ENCODE measurements around the gene PRX.
A peak's percentile ranks its signal among the peaks of the same experiment; 100 is the strongest.

DNA sequence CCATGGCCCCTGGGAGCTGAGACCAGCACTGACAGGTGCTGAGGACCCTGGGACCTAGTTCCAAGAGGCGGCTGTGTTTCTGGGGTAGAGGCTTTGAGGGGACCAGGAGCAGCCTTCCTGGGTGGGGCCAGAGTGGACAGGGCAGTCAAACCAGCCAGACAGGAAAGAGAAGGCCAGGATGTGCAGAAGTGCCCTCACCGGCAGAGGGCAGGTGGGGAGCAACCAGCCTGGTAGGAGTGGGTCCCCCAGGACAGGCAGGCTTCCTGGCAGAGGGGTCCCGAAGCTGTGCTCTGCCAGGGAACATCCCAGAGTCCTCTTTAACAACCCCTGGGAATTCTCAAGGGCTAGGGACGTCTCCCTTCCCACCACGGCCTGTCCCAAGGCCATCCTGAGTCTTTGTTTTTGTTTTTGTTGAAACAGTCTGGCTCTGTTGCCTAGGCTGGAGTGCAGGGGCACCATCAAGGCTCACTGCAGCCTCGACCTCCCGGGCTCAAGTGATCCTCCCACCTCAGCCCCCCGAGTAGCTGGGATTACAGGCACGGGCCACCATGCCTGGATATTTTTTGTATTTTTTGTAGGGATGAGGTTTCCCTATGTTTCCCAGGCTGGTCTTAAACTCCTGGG is 20.2 kb downstream of the PRX start:
- TF ChIP-seq POLR2A (IDR thresholded peaks at IDR 0.05) (no peak), EP300 (IDR thresholded peaks at IDR 0.05) (no peak)
- TF ChIP-seq, protein P1, sequence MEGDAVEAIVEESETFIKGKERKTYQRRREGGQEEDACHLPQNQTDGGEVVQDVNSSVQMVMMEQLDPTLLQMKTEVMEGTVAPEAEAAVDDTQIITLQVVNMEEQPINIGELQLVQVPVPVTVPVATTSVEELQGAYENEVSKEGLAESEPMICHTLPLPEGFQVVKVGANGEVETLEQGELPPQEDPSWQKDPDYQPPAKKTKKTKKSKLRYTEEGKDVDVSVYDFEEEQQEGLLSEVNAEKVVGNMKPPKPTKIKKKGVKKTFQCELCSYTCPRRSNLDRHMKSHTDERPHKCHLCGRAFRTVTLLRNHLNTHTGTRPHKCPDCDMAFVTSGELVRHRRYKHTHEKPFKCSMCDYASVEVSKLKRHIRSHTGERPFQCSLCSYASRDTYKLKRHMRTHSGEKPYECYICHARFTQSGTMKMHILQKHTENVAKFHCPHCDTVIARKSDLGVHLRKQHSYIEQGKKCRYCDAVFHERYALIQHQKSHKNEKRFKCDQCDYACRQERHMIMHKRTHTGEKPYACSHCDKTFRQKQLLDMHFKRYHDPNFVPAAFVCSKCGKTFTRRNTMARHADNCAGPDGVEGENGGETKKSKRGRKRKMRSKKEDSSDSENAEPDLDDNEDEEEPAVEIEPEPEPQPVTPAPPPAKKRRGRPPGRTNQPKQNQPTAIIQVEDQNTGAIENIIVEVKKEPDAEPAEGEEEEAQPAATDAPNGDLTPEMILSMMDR (IDR thresholded peaks at IDR 0.05), result peak in 1 of 5 experiments; percentile 21
